Thoracic aorta (tissue), 2 donors: ENCODE data around the gene ZGRF1. TPM values are rescaled to one million over a fixed set of nuclear protein-coding genes. Genes with fewer than 3 reads are reported as not detected.
A peak's percentile ranks its signal among the peaks of the same experiment; 100 is the strongest.
"Not testable (repeated sequence)": the region's sequence is repeated elsewhere in the genome, so short reads cannot be mapped to it uniquely, and the experiment has no call there.

Experiments used
- ATAC-seq: fragments of 150-250 bp; one replicate; pipeline ENCODE4 v1.8.0; 2017; ENCODE audit warnings: low read depth; ENCODE audit not compliant: insufficient number of reproducible peaks, low FRiP score
- DNase-seq: peaks from one replicate; pipeline ENCODE4 v3.0.0-alpha.2; 2020; ENCODE audit warnings: low spot score
- H3K27ac ChIP-seq, 2 donors: fragments of 200-600 bp; sonication (generic); 1 replicate in 1 of 2; 2 replicates in 1 of 2; pipeline ENCODE4 v1.5.1; 2016; ENCODE audit warnings: mild to moderate bottlenecking in 2 of 2, moderate library complexity in 2 of 2
- H3K27me3 ChIP-seq: fragments of 200-600 bp; sonication (generic); replicated peaks from 2 replicates; pipeline ENCODE4 v1.6.0; 2016; ENCODE audit warnings: mild to moderate bottlenecking; ENCODE audit not compliant: insufficient read depth
- H3K36me3 ChIP-seq: fragments of 200-600 bp; sonication (generic); one replicate; pipeline ENCODE4 v1.5.1; 2016
- H3K4me1 ChIP-seq, 2 donors: fragments of 200-600 bp; sonication (generic); 1 replicate in 1 of 2; 2 replicates in 1 of 2; pipeline versions ENCODE4 v1.5.1 to v1.6.0; 2016; ENCODE audit warnings: low read depth in 2 of 2, mild to moderate bottlenecking in 1 of 2; ENCODE audit not compliant: control insufficient read depth in 1 of 2
- H3K4me3 ChIP-seq: fragments of 200-600 bp; sonication (generic); 2 replicates; pipeline ENCODE4 v1.5.1; 2016; ENCODE audit warnings: mild to moderate bottlenecking
- H3K9me3 ChIP-seq: fragments of 200-600 bp; sonication (generic); 2 replicates; pipeline ENCODE4 v1.5.1; 2016
- total RNA-seq, 2 donors: library from RNA; depleted of rRNA; stranded (reverse); fragments of >200 nt; gene quantifications; one replicate each; pipeline versions ENCODE4 v1.1.0 to v1.2.3, GENCODE V29; 2016
- TF ChIP-seq, protein P1 (sequence below): fragments of 200-600 bp; sonication (generic); IDR thresholded peaks from one replicate; pipeline ENCODE4 v1.5.1; 2019; ENCODE audit warnings: antibody characterized with exemption

The ZGRF1 gene
- total RNA-seq, 2 donors from 2014 or later, result 4.3 to 9.9 TPM

- no peaks in the 10 kb centered on the region for H3K27me3 ChIP-seq
- no peaks in the 10 kb centered on the region for H3K36me3 ChIP-seq
- peaks cover 4 to 16% of the 10 kb centered on the region in 2 donors for H3K4me1 ChIP-seq
- no peak overlapping the region for H3K4me3 ChIP-seq
- no peak overlapping the region for H3K27ac ChIP-seq
- TF ChIP-seq, protein P1, sequence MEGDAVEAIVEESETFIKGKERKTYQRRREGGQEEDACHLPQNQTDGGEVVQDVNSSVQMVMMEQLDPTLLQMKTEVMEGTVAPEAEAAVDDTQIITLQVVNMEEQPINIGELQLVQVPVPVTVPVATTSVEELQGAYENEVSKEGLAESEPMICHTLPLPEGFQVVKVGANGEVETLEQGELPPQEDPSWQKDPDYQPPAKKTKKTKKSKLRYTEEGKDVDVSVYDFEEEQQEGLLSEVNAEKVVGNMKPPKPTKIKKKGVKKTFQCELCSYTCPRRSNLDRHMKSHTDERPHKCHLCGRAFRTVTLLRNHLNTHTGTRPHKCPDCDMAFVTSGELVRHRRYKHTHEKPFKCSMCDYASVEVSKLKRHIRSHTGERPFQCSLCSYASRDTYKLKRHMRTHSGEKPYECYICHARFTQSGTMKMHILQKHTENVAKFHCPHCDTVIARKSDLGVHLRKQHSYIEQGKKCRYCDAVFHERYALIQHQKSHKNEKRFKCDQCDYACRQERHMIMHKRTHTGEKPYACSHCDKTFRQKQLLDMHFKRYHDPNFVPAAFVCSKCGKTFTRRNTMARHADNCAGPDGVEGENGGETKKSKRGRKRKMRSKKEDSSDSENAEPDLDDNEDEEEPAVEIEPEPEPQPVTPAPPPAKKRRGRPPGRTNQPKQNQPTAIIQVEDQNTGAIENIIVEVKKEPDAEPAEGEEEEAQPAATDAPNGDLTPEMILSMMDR, result peak; percentile 48
- no peak for DNase-seq
- ATAC-seq, result no peak
- no peaks in the 10 kb centered on the region for H3K9me3 ChIP-seq
Measured at GRCh38 chr4:112633477-112634235, 3.1 kb downstream of the ZGRF1 start.

GRCh38 chr4:112626228-112626627, 10.5 kb downstream of the ZGRF1 start:
- Histone ChIP-seq H3K4me3 (no peak overlapping the region), H3K27ac (no peak overlapping the region), H3K36me3 (no peaks in the 10 kb centered on the region), H3K4me1 (no peaks in the 10 kb centered on the region), H3K9me3 (no peaks in the 10 kb centered on the region), H3K27me3 (no peaks in the 10 kb centered on the region)
- TF ChIP-seq, protein P1, result no peak
- DNase-seq (no peak), ATAC-seq (no peak)

DNA sequence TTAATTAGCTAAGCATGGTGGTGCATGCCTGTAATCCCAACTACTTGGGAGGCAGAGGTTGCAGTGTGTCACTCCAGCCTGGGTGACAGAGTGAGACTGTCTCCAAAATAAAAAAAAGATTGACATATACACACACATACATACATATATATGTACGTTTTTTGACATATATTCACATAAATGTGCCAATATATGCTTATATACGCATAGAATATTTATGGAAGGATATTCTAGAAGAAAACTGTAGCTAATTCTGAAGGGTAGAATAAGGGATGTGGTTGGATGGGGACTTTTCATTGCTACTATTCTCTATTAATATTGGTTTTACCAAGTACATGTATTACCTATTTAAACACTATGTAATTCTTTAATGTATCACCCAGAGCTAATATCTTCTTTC, 19.7 kb downstream of the ZGRF1 start:
- H3K27ac ChIP-seq, result no peak overlapping the region
- no peak for DNase-seq
- no peaks in the 10 kb centered on the region for H3K9me3 ChIP-seq
- H3K27me3 ChIP-seq, result no peaks in the 10 kb centered on the region
- H3K4me1 ChIP-seq, result peaks cover 0 to 10% of the 10 kb centered on the region in 2 donors
- ATAC-seq, result no peak
- TF ChIP-seq, protein P1, result no peak
- no peaks in the 10 kb centered on the region for H3K36me3 ChIP-seq
- no peak overlapping the region for H3K4me3 ChIP-seq

DNA sequence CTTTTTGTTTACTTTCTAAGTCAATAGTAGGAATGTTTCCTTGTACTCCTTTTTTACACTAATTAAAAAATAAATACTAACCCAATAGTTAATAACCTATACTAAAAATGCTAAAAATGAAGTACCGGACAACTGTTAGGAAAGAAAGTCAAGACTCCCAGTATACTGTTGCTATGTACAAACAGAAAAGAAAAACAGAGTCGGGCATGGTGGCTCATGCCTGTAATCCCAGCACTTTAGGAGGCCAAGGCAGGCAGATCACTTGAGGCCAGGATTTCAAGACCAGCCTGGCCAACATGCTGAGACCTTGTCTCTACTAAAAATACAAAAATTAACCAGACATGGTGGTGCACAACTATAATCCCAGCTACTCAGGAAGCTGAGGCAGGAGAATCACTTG, 23.9 kb downstream of the ZGRF1 start:
- ATAC-seq, H3K27ac ChIP-seq, H3K9me3 ChIP-seq, H3K4me3 ChIP-seq, H3K36me3 ChIP-seq, H3K27me3 ChIP-seq, DNase-seq, H3K4me1 ChIP-seq: not testable (repeated sequence)

- peak; percentile 76 for ATAC-seq
- Histone ChIP-seq H3K9me3 (no peaks in the 10 kb centered on the region), H3K36me3 (no peaks in the 10 kb centered on the region), H3K4me1 (no peaks in the 10 kb centered on the region), H3K27me3 (no peaks in the 10 kb centered on the region), H3K27ac (no peak overlapping the region), H3K4me3 (no peak overlapping the region)
- no peak for DNase-seq
- TF ChIP-seq, protein P1, result peak; percentile 48
Measured at GRCh38 chr4:112604589-112604988, 32.1 kb downstream of the ZGRF1 start.

- Histone ChIP-seq H3K4me3 (no peak overlapping the region), H3K27me3 (no peaks in the 10 kb centered on the region), H3K9me3 (no peaks in the 10 kb centered on the region), H3K4me1 (no peaks in the 10 kb centered on the region), H3K27ac (no peak overlapping the region), H3K36me3 (no peaks in the 10 kb centered on the region)
- no peak for ATAC-seq
- TF ChIP-seq, protein P1, result no peak
- DNase-seq, result no peak
Measured at GRCh38 chr4:112594993-112595392, 41.7 kb downstream of the ZGRF1 start.
